Measurements from ENCODE around the gene URM1.

DNA sequence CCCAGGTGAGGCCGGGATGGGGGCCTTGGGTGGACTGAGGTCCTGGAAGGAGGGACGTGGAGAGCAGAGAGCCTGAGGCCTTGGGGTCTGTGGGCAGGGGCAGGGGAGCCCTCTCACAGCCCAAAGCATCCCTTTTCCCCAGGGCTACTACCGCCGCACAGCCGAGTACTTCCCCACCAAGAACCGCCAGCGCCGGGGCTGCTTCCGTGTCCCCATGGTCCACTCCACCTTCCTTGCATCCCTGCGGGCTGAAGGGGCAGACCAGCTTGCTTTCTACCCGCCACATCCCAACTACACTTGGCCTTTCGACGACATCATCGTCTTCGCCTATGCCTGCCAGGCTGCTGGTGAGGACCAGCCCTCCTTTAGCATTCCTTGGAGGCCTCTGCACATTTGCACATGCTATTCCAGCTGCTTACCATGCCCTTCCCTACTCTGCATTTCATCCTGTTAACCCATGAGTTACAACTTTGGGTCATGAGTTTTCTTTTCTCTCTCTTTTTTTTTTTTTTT lies 53.1 kb downstream of the URM1 start:
- TF ChIP-seq, protein P1, sequence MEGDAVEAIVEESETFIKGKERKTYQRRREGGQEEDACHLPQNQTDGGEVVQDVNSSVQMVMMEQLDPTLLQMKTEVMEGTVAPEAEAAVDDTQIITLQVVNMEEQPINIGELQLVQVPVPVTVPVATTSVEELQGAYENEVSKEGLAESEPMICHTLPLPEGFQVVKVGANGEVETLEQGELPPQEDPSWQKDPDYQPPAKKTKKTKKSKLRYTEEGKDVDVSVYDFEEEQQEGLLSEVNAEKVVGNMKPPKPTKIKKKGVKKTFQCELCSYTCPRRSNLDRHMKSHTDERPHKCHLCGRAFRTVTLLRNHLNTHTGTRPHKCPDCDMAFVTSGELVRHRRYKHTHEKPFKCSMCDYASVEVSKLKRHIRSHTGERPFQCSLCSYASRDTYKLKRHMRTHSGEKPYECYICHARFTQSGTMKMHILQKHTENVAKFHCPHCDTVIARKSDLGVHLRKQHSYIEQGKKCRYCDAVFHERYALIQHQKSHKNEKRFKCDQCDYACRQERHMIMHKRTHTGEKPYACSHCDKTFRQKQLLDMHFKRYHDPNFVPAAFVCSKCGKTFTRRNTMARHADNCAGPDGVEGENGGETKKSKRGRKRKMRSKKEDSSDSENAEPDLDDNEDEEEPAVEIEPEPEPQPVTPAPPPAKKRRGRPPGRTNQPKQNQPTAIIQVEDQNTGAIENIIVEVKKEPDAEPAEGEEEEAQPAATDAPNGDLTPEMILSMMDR (conservative IDR thresholded peaks at IDR 0.05): no peak
- no peak for TF ChIP-seq ZFX (IDR thresholded peaks at IDR 0.05)

All from C4-2B (cell line).